Loucy (cell line): ENCODE results near the gene PI4KA.

ENCODE experiments used
- CTCF ChIP-seq: fragments of 200-600 bp; sonication (generic); conservative IDR thresholded peaks from 2 replicates; pipeline ENCODE4 v1.5.1; 2014; ENCODE audit warnings: mild to moderate bottlenecking, antibody characterized with exemption, low read length
- EZH2phosphoT487 ChIP-seq: fragments of 200-600 bp; IDR thresholded peaks from 2 replicates; pipeline ENCODE4 v1.6.1; 2018; ENCODE audit warnings: antibody characterized with exemption, mild to moderate bottlenecking, moderate library complexity, borderline replicate concordance

DNA sequence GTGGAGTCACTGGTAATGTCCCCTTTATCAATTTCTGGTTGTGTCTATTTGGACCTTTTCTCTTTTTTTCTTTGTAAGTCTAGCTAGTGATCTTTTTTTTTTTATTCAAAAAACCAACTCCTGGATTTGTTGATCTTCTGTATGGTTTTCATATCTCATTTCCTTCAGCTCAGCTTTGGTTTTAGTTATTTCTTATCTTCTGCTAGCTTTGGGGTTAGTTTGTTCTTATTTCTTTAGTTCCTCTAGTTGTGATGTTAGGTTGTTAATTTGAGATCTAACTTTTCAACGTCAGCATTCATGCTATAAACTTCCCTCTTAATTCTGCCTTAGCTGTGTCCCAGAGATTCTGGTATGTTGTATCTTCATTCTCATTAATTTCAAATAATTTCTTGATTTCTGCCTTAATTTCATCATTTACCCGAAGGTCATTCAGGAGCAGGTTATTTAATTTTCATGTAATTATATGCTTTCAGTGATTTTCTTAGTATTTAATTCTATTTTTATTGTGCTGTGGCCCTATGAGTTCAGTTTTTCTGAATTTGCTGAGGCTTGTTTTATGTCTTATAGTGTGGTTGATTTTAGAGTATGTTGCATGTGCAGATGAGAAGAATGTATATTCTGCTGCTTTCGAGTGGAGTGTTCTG lies 29.0 kb downstream of the PI4KA start:
- TF ChIP-seq CTCF (no peak), EZH2phosphoT487 (no peak)
